CD14-positive monocyte (primary cell): ENCODE data around the gene AP3B2. TPM values are rescaled to one million over a fixed set of nuclear protein-coding genes. Genes with fewer than 3 reads are reported as not detected.
"Not testable (repeated sequence)": the region's sequence is repeated elsewhere in the genome, so short reads cannot be mapped to it uniquely, and the experiment has no call there.

Experiments used
- DNase-seq, 3 donors: peaks; one replicate each; pipeline ENCODE4 v3.0.0-alpha.2; 2011 to 2022
- H2AFZ ChIP-seq: 2 replicates; pipeline ENCODE4 v1.6.0; 2012; ENCODE audit warnings: mild to moderate bottlenecking, low read depth, low read length, inconsistent platforms; ENCODE audit not compliant: insufficient read depth, poor library complexity, severe bottlenecking
- H3K27ac ChIP-seq, 2 donors: 1 replicate in 1 of 2; 2 replicates in 1 of 2; pipeline ENCODE4 v1.5.1; 2012 to 2013; ENCODE audit warnings: low read length in 2 of 2, control low read depth in 1 of 2, inconsistent platforms in 1 of 2, low read depth in 1 of 2, mild to moderate bottlenecking in 1 of 2
- H3K27me3 ChIP-seq, 2 donors: one replicate each; pipeline versions ENCODE4 v1.6.0 to v1.6.1; 2011 to 2013; ENCODE audit warnings: low read length in 2 of 2; ENCODE audit not compliant: control insufficient read depth in 2 of 2, insufficient read depth in 2 of 2
- H3K36me3 ChIP-seq, 2 donors: replicated peaks in 1 of 2; 1 replicate in 1 of 2; 2 replicates in 1 of 2; pipeline versions ENCODE4 v1.5.1 to v1.6.1; 2012 to 2013; ENCODE audit warnings: low read length in 2 of 2, control low read depth in 1 of 2, inconsistent platforms in 1 of 2, mild to moderate bottlenecking in 1 of 2; ENCODE audit not compliant: insufficient read depth in 2 of 2, control insufficient read depth in 1 of 2
- H3K4me1 ChIP-seq, 2 donors: 1 replicate in 1 of 2; 2 replicates in 1 of 2; pipeline versions ENCODE4 v1.5.1 to v1.6.1; 2012 to 2013; ENCODE audit warnings: low read length in 2 of 2, control low read depth in 1 of 2, inconsistent platforms in 1 of 2, mild to moderate bottlenecking in 1 of 2, moderate library complexity in 1 of 2; ENCODE audit not compliant: insufficient read depth in 2 of 2, control insufficient read depth in 1 of 2
- H3K4me2 ChIP-seq: replicated peaks from 2 replicates; pipeline ENCODE3; 2012; ENCODE audit warnings: low read length, moderate library complexity, mild to moderate bottlenecking; ENCODE audit not compliant: poor library complexity, severe bottlenecking; ENCODE audit errors: extremely low read depth
- H3K4me3 ChIP-seq, 3 experiments: fragments of 200-600 bp in 1 of 3; sonication (generic) in 1 of 3; replicated peaks in 1 of 3; 1 replicate in 2 of 3; 2 replicates in 1 of 3; pipeline ENCODE4 v1.5.1; 2011 to 2013; ENCODE audit warnings: low read length in 3 of 3, mild to moderate bottlenecking in 3 of 3, control low read depth in 2 of 3, low read depth in 2 of 3, inconsistent platforms in 1 of 3, moderate library complexity in 1 of 3
- H3K79me2 ChIP-seq: 2 replicates; pipeline ENCODE4 v1.6.0; 2012; ENCODE audit warnings: mild to moderate bottlenecking, control low read depth, inconsistent platforms, low read length, moderate library complexity; ENCODE audit not compliant: insufficient read depth
- H3K9ac ChIP-seq: 2 replicates; pipeline ENCODE4 v1.6.0; 2017; ENCODE audit warnings: low read length, mild to moderate bottlenecking; ENCODE audit not compliant: insufficient read depth, poor library complexity, severe bottlenecking
- H3K9me3 ChIP-seq, 2 donors: replicated peaks in 1 of 2; 1 replicate in 1 of 2; 2 replicates in 1 of 2; pipeline versions ENCODE4 v1.5.1 to v1.6.1; 2012 to 2013; ENCODE audit warnings: low read length in 2 of 2, control low read depth in 1 of 2; ENCODE audit not compliant: control insufficient read depth in 1 of 2, insufficient read depth in 1 of 2
- H4K20me1 ChIP-seq: 2 replicates; pipeline ENCODE4 v1.6.0; 2012; ENCODE audit warnings: mild to moderate bottlenecking, low read length, control low read depth, moderate library complexity; ENCODE audit not compliant: insufficient read depth
- H3K27ac Mint-ChIP-seq, 7 donors: one replicate each; pipeline ENCODE4 v1.8.0; 2020; ENCODE audit warnings: mild to moderate bottlenecking in 7 of 7, mixed read lengths in 7 of 7, moderate library complexity in 6 of 7, inconsistent platforms in 2 of 7
- H3K27me3 Mint-ChIP-seq, 3 donors: one replicate each; pipeline ENCODE4 v1.8.0; 2021 to 2022; ENCODE audit warnings: low read depth in 3 of 3, mild to moderate bottlenecking in 3 of 3, mixed read lengths in 3 of 3, moderate library complexity in 3 of 3, inconsistent platforms in 1 of 3
- H3K36me3 Mint-ChIP-seq, 2 donors: one replicate each; pipeline ENCODE4 v1.8.0; 2020; ENCODE audit warnings: mixed read lengths in 2 of 2, inconsistent platforms in 1 of 2, mild to moderate bottlenecking in 1 of 2
- H3K4me1 Mint-ChIP-seq: one replicate; pipeline ENCODE4 v1.8.0; 2020; ENCODE audit warnings: mild to moderate bottlenecking, mixed read lengths
- H3K4me3 Mint-ChIP-seq, 2 donors: one replicate each; pipeline ENCODE4 v1.8.0; 2020; ENCODE audit warnings: mild to moderate bottlenecking in 2 of 2, mixed read lengths in 2 of 2, moderate library complexity in 1 of 2
- H3K9me3 Mint-ChIP-seq, 7 donors: one replicate each; pipeline ENCODE4 v1.8.0; 2020 to 2022; ENCODE audit warnings: mixed read lengths in 7 of 7, mild to moderate bottlenecking in 6 of 7, moderate library complexity in 6 of 7, inconsistent platforms in 2 of 7
- CTCF ChIP-seq: fragments of 200-600 bp; IDR thresholded peaks from one replicate; pipeline ENCODE4 v1.8.0; 2022; ENCODE audit warnings: antibody characterized with exemption, mild to moderate bottlenecking
- WGBS: methylation state at CpG from one replicate; pipeline ENCODE4 v1.1.5; 2013; ENCODE audit warnings: missing lambda C conversion rate; ENCODE audit not compliant: insufficient coverage; 5-methylcytosine and 5-hydroxymethylcytosine counted together
- intact Hi-C, 2 donors: fragments of 100-400 bp; cut with micrococcal nuclease; formaldehyde crosslinking; loops; one replicate each; pipeline versions ENCODE4 v1.15.0 to v1.15.1; 2023
- polyA plus RNA-seq, 3 donors: library from polyadenylated mRNA; depleted of rRNA in 1 of 3; unstranded in 2 of 3; stranded (reverse) in 1 of 3; fragments of 300-500 nt in 2 of 3; fragments of >200 nt in 1 of 3; fragmentation: Illumina TruSeq in 2 of 3; gene quantifications; 1 replicate in 2 of 3; 2 replicates in 1 of 3; pipeline ENCODE4 v1.2.3, GENCODE V29; 2012 to 2021

AP3B2 gene
- polyA plus RNA-seq, 3 donors: 0.85 to 0.95 TPM; not detected in 1

GRCh38 chr15:82646250-82647044, 63.2 kb downstream of the AP3B2 start:
- 16% methylated on average over 54 of the region's 56 CpGs for WGBS
- Histone ChIP-seq H3K79me2 (no peaks in the 10 kb centered on the region), H3K36me3 (no peaks in the 10 kb centered on the region), H3K4me2 (peak overlapping the region; percentile 74), H3K4me1 (peaks cover 6 to 18% of the 10 kb centered on the region in 2 donors), H3K9ac (no peak overlapping the region), H3K27me3 (peaks cover 36 to 73% of the 10 kb centered on the region in 2 donors), H2AFZ (no peak overlapping the region), H3K9me3 (peaks cover 8 to 16% of the 10 kb centered on the region in 2 donors), H3K27ac (no peak overlapping the region), H4K20me1 (no peaks in the 10 kb centered on the region), H3K4me3 (no peak overlapping the region)
- no peak overlapping the region for H3K27ac Mint-ChIP-seq
- TF ChIP-seq CTCF: no peak
- no peak for DNase-seq
- intact Hi-C loops: no loop called here
- peaks cover 0 to 13% (median 10%) of the 10 kb centered on the region in 7 donors for H3K9me3 Mint-ChIP-seq
- peak overlapping the region; percentile 61 to 84 for H3K4me3 Mint-ChIP-seq
- H3K36me3 Mint-ChIP-seq: no peaks in the 10 kb centered on the region
- peaks cover 9% of the 10 kb centered on the region for H3K4me1 Mint-ChIP-seq
- H3K27me3 Mint-ChIP-seq: peaks cover 63 to 87% (median 67%) of the 10 kb centered on the region in 3 donors

GRCh38 chr15:82644967-82645852, 64.5 kb downstream of the AP3B2 start:
- H3K4me1 Mint-ChIP-seq, H3K27ac ChIP-seq, H2AFZ ChIP-seq, H3K9ac ChIP-seq, DNase-seq, H3K4me2 ChIP-seq, H3K36me3 ChIP-seq, H4K20me1 ChIP-seq, intact Hi-C loops, H3K4me3 ChIP-seq, H3K36me3 Mint-ChIP-seq, H3K79me2 ChIP-seq, H3K27ac Mint-ChIP-seq: not testable (repeated sequence)
- WGBS: 94% methylated on average over 23 of the region's 34 CpGs
- Histone ChIP-seq H3K9me3 (peaks cover 8 to 16% of the 10 kb centered on the region in 2 donors), H3K4me1 (peaks cover 6 to 18% of the 10 kb centered on the region in 2 donors), H3K27me3 (peaks cover 46 to 83% of the 10 kb centered on the region in 2 donors)
- Mint-ChIP-seq H3K4me3 (peak overlapping the region in 1 of 2 donors; percentile 63), H3K27me3 (peaks cover 71 to 89% (median 75%) of the 10 kb centered on the region in 3 donors), H3K9me3 (peaks cover 0 to 14% (median 10%) of the 10 kb centered on the region in 7 donors)
